Type B pancreatic cell (in vitro differentiated cells): ENCODE results near the gene LRRC3. TPM values are rescaled to one million over a fixed set of nuclear protein-coding genes. Genes with fewer than 3 reads are reported as not detected.

Experiments
- DNase-seq: peaks from one replicate; pipeline ENCODE4 v3.0.0; 2021; ENCODE audit warnings: mixed read lengths; ENCODE audit not compliant: unreplicated experiment; ENCODE audit errors: extremely low spot score
- H3K27ac Mint-ChIP-seq: 2 replicates; pipeline ENCODE4 v1.8.0; 2021; ENCODE audit warnings: mild to moderate bottlenecking, mixed read lengths
- H3K27me3 Mint-ChIP-seq: 2 replicates; pipeline ENCODE4 v1.8.0; 2021; ENCODE audit warnings: mixed read lengths
- H3K36me3 Mint-ChIP-seq: 2 replicates; pipeline ENCODE4 v1.8.0; 2021; ENCODE audit warnings: mixed read lengths
- H3K4me1 Mint-ChIP-seq: one replicate; pipeline ENCODE4 v1.8.0; 2021; ENCODE audit warnings: mixed read lengths; ENCODE audit not compliant: unreplicated experiment
- H3K4me3 Mint-ChIP-seq: 2 replicates; pipeline ENCODE4 v1.8.0; 2021; ENCODE audit warnings: mild to moderate bottlenecking, mixed read lengths
- H3K9me3 Mint-ChIP-seq: 2 replicates; pipeline ENCODE4 v1.8.0; 2021; ENCODE audit warnings: mixed read lengths
- total RNA-seq: library from RNA; stranded (reverse); gene quantifications from 2 replicates; pipeline ENCODE4 v1.2.1, GENCODE V29; 2021; ENCODE audit warnings: low replicate concordance
- TF ChIP-seq, protein P1 (sequence below): fragments of 200-600 bp; sonication (generic); conservative IDR thresholded peaks from 2 replicates; pipeline ENCODE4 v1.5.0; 2021; ENCODE audit warnings: antibody characterized with exemption, mild to moderate bottlenecking

The LRRC3 gene
- total RNA-seq, 1 donor from 2014 or later: 8.7 TPM

DNA sequence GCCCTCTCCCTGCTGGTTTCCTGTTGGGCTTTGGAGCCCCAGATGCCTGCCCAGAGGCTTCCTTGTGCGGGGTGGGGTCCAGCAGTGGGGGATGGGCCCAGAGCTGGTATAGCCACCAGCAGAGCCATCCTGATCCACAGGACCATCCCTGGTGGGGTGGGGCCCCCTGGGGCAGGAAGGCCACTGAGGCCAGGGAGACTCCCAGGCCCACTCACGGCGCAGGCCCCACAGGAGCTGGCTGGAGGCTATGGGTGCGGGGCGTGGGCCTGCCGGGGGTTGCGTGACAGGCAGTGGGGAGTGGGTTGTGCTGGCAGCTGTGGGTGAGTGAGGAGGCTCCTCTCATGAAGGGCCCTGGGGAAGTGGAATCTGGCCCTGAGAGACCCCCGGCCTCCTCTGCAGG lies 5.7 kb downstream of the LRRC3 start:
- no peaks in the 10 kb centered on the region for H3K27me3 Mint-ChIP-seq
- no peaks in the 10 kb centered on the region for H3K4me1 Mint-ChIP-seq
- no peaks in the 10 kb centered on the region for H3K9me3 Mint-ChIP-seq
- peak; percentile 67 for DNase-seq
- no peaks in the 10 kb centered on the region for H3K36me3 Mint-ChIP-seq
- no peak overlapping the region for H3K27ac Mint-ChIP-seq
- no peak overlapping the region for H3K4me3 Mint-ChIP-seq
- TF ChIP-seq, protein P1, sequence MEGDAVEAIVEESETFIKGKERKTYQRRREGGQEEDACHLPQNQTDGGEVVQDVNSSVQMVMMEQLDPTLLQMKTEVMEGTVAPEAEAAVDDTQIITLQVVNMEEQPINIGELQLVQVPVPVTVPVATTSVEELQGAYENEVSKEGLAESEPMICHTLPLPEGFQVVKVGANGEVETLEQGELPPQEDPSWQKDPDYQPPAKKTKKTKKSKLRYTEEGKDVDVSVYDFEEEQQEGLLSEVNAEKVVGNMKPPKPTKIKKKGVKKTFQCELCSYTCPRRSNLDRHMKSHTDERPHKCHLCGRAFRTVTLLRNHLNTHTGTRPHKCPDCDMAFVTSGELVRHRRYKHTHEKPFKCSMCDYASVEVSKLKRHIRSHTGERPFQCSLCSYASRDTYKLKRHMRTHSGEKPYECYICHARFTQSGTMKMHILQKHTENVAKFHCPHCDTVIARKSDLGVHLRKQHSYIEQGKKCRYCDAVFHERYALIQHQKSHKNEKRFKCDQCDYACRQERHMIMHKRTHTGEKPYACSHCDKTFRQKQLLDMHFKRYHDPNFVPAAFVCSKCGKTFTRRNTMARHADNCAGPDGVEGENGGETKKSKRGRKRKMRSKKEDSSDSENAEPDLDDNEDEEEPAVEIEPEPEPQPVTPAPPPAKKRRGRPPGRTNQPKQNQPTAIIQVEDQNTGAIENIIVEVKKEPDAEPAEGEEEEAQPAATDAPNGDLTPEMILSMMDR: no peak

DNA sequence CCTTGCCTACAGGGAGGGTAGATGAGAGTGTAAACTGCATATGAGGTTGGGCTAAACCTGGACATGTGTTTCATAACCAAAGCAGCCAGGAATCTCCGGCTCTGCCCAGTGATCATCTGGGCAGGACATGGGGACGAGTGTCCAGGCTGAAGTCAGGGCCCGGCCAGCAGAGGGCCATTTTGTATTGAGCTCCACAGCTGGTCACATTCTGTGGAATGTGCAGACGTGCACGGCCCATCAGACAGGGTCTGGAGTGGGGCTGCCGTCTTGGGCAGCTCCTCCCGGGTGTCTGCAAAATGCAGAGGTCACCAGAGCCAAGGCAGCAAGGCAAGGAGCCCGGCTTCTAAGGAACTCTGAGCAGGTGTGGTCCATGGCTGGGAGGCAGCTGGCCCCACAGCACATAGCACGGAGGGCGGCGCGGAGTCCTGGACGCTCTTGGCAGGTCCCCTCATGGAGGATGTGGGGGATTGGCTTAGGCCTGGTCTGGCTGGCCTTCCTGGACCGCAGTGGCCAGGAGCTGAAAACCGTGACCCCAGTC lies 6.2 kb downstream of the LRRC3 start:
- Mint-ChIP-seq H3K36me3 (no peaks in the 10 kb centered on the region), H3K27me3 (no peaks in the 10 kb centered on the region), H3K27ac (no peak overlapping the region), H3K4me3 (no peak overlapping the region), H3K4me1 (no peaks in the 10 kb centered on the region), H3K9me3 (no peaks in the 10 kb centered on the region)
- TF ChIP-seq, protein P1: peak; percentile 60
- peak; percentile 58 for DNase-seq

DNA sequence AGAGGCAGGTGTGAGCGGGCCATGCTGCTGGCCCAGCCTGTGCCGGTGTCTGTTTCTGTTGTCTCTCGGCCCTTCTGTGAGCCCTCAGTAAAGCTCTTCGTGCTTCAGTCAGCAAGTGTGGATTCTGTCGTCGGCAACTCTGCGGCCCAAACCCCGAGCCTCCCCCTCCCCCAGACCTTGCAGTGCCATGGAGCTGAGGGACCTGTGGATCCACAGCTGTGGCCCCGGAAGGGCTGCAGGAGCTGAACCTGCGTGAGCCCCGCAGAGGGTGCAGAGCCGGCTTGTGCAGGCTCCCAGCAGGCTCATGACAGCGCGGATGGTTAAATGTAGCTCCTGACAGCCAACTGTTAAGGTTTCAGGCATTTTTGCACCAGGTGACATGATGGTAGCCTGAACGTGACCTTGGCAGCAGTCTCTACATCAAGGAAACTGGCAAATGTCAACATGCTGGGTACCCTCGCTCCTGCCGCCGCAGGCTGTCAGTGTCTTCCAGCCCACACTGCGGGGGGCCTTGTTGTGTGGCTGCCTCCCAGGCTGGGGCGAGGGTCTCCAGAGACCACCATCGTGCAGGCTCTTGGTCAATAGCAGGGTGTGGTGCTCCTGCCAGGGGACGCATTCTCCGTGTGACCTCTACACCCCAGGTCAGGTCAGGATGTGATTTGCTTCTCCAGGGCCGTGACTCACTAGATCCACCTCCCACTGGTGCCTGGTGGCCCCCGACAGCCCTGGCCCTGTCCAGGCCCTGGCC lies 7.0 kb downstream of the LRRC3 start:
- TF ChIP-seq, protein P1: no peak
- no peaks in the 10 kb centered on the region for H3K9me3 Mint-ChIP-seq
- H3K36me3 Mint-ChIP-seq: no peaks in the 10 kb centered on the region
- H3K4me1 Mint-ChIP-seq: no peaks in the 10 kb centered on the region
- no peak overlapping the region for H3K27ac Mint-ChIP-seq
- peak; percentile 57 for DNase-seq
- H3K4me3 Mint-ChIP-seq: no peak overlapping the region
- no peaks in the 10 kb centered on the region for H3K27me3 Mint-ChIP-seq

DNA sequence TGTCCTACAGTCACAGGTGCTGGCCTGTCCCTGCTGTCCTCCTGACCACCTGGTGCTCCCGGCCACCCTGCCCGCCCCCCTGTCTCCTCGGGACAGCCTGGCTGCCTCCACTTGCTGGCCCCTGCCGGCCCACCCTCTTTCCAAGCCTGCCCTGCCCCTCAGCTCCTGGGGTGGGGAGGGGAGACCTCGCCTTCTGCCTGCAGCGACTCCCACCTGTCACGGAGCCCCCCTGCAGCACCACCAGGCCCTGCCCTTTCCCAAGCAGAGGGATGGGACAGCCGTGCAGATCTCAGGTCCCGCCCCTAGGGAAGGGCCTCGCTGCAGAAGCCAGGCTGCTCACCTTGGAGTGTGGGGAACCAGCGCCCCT lies 7.5 kb downstream of the LRRC3 start:
- Mint-ChIP-seq H3K36me3 (no peaks in the 10 kb centered on the region), H3K4me3 (no peak overlapping the region), H3K27me3 (no peaks in the 10 kb centered on the region), H3K9me3 (no peaks in the 10 kb centered on the region), H3K27ac (no peak overlapping the region), H3K4me1 (no peaks in the 10 kb centered on the region)
- TF ChIP-seq, protein P1: no peak
- peak; percentile 61 for DNase-seq

DNA sequence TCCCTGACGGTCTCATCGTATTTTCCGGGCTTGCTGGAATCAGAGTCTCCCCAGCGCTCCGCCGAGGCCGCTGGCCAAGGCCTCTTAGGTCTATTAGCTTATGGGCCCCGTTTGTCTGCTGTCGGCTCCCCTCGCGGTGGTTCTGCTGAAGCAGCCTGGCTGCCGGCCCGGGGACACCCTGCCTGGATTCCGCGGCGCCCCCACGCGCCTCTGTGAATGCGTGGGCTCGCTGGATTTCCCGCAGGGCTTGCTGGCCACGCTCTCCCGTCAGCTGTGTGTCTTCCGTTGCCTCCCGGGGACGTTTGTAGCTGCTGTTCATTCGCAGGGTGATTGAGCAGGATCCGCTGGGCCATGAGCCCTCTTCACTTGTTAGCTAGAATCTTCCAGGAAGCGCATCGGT lies 8.4 kb downstream of the LRRC3 start:
- DNase-seq: peak; percentile 66

More for the DNA sequence above, 8.4 kb downstream of the LRRC3 start:
- Mint-ChIP-seq H3K27ac (no peak overlapping the region), H3K4me1 (no peaks in the 10 kb centered on the region), H3K4me3 (no peak overlapping the region), H3K36me3 (no peaks in the 10 kb centered on the region), H3K9me3 (no peaks in the 10 kb centered on the region), H3K27me3 (no peaks in the 10 kb centered on the region)
- TF ChIP-seq, protein P1: no peak
